Spleen (tissue), 7 donors: ENCODE data around the gene GPR62.

ENCODE experiments used
- CTCF ChIP-seq, 11 experiments: fragments of 200-600 bp in 7 of 11; fragments of 450-650 bp in 4 of 11; sonication (generic) in 4 of 11; IDR thresholded peaks in 8 of 11; conservative IDR thresholded peaks in 3 of 11; 1 replicate in 7 of 11; 2 replicates in 4 of 11; pipeline versions ENCODE4 v1.4.0 to v1.8.0; 2016 to 2021; ENCODE audit warnings: antibody characterized with exemption in 11 of 11, inconsistent platforms in 4 of 11, mild to moderate bottlenecking in 1 of 11
- POLR2A ChIP-seq, 3 donors: fragments of 450-650 bp; IDR thresholded peaks; one replicate each; pipeline ENCODE4 v1.5.1; 2017; ENCODE audit warnings: antibody characterized with exemption in 3 of 3, mild to moderate bottlenecking in 1 of 3
- POLR2AphosphoS5 ChIP-seq, 3 donors: sonication (generic); formaldehyde crosslinking; IDR thresholded peaks; one replicate each; pipeline ENCODE4 v1.5.1; 2017; ENCODE audit warnings: antibody characterized with exemption in 3 of 3
- donor health status: DM: no; HTN: no; CAD: no; lungs with moderate emphysema.
- donor health status: DM: no; HTN: no; CAD: no.
- donor health status: DM: no; HTN: no; CAD: no.

- TF ChIP-seq CTCF (IDR thresholded peaks at IDR 0.05 in 8 of 11, conservative IDR thresholded peaks at IDR 0.05 in 3 of 11) (no peak), POLR2AphosphoS5 (IDR thresholded peaks at IDR 0.05) (peak; percentile 37 to 72 (median 67)), POLR2A (IDR thresholded peaks at IDR 0.05) (no peak)
Observed at GRCh38 chr3:51967384-51968169, 12.4 kb downstream of the GPR62 start, which contains the start of gene PCBP4.
